AG08395 (cell line): Measurements from ENCODE around the gene CSRP1.
A peak's percentile ranks its signal among the peaks of the same experiment; 100 is the strongest.

Source experiments
- DNase-seq: peaks from one replicate; pipeline ENCODE4 v3.0.0; 2012; ENCODE audit warnings: mixed read lengths, low spot score

The CSRP1 gene

GRCh38 chr1:201513498-201514243 lies 6.7 kb upstream of the CSRP1 start:
- no peak for DNase-seq

GRCh38 chr1:201511941-201512539 lies 5.1 kb upstream of the CSRP1 start:
- peak; percentile 34 for DNase-seq

GRCh38 chr1:201511396-201511940 lies 4.5 kb upstream of the CSRP1 start:
- no peak for DNase-seq

GRCh38 chr1:201510734-201511133 lies 3.8 kb upstream of the CSRP1 start:
- no peak for DNase-seq

- no peak for DNase-seq
These were observed 2.9 kb upstream of the CSRP1 start for GRCh38 chr1:201509601-201510374.

GRCh38 chr1:201508809-201509208 lies 1.9 kb upstream of the CSRP1 start:
- peak; percentile 30 for DNase-seq

- no peak for DNase-seq
These were observed 395 bp upstream of the CSRP1 start for GRCh38 chr1:201507360-201507675.

GRCh38 chr1:201506092-201506491 lies 831 bp downstream of the CSRP1 start:
- DNase-seq, result no peak

GRCh38 chr1:201505503-201505890 lies 1.4 kb downstream of the CSRP1 start:
- DNase-seq, result peak; percentile 42

- DNase-seq, result no peak
These were observed 2.0 kb downstream of the CSRP1 start for GRCh38 chr1:201504799-201505502.

GRCh38 chr1:201504179-201504631 lies 2.7 kb downstream of the CSRP1 start:
- DNase-seq, result no peak

GRCh38 chr1:201503397-201504176 lies 3.3 kb downstream of the CSRP1 start:
- DNase-seq, result peak; percentile 77

- no peak for DNase-seq
These were observed 4.4 kb downstream of the CSRP1 start for GRCh38 chr1:201502511-201502857.

GRCh38 chr1:201501812-201502510 lies 5.0 kb downstream of the CSRP1 start:
- DNase-seq, result no peak

- DNase-seq, result no peak
These were observed 5.8 kb downstream of the CSRP1 start for GRCh38 chr1:201501144-201501543.

GRCh38 chr1:201500670-201501120 lies 6.2 kb downstream of the CSRP1 start:
- DNase-seq, result no peak

GRCh38 chr1:201499795-201500669 lies 6.9 kb downstream of the CSRP1 start:
- DNase-seq, result no peak

- DNase-seq, result no peak
These were observed 7.7 kb downstream of the CSRP1 start for GRCh38 chr1:201499191-201499590.

- DNase-seq, result no peak
These were observed 8.3 kb downstream of the CSRP1 start for GRCh38 chr1:201498621-201499020.
